GM12878 (cell line): ENCODE results near the gene EPHB2. TPM values are rescaled to one million over a fixed set of nuclear protein-coding genes. Genes with fewer than 3 reads are reported as not detected.
A peak's percentile ranks its signal among the peaks of the same experiment; 100 is the strongest.

Experiments
- CEBPB ChIP-seq, 2 experiments: fragments of 150-350 bp in 1 of 2; IDR thresholded peaks; 2 replicates each; pipeline ENCODE4 v1.6.1; 2012 to 2014; ENCODE audit warnings: low read depth in 2 of 2, low read length in 2 of 2, borderline replicate concordance in 1 of 2, inconsistent platforms in 1 of 2
- CHD2 ChIP-seq: IDR thresholded peaks from 2 replicates; pipeline ENCODE4 v1.6.1; 2011; ENCODE audit warnings: low read depth, low read length, improper control_type of control experiment, borderline replicate concordance
- CREB1 ChIP-seq: IDR thresholded peaks from 2 replicates; pipeline ENCODE4 v1.6.1; 2012; ENCODE audit warnings: low read depth, mild to moderate bottlenecking, inconsistent platforms
- CREM ChIP-seq: IDR thresholded peaks from 2 replicates; pipeline ENCODE4 v1.6.1; 2014; ENCODE audit warnings: antibody characterized with exemption, low read depth
- DPF2 ChIP-seq: fragments of 450-650 bp; IDR thresholded peaks from 2 replicates; pipeline ENCODE4 v1.6.1; 2017; ENCODE audit warnings: mild to moderate bottlenecking
- ETV6 ChIP-seq, 2 experiments: fragments of 450-650 bp in 1 of 2; IDR thresholded peaks in 1 of 2; conservative IDR thresholded peaks in 1 of 2; 2 replicates each; pipeline ENCODE4 v1.6.1; 2014; ENCODE audit warnings: antibody characterized with exemption in 1 of 2, borderline replicate concordance in 1 of 2, low read depth in 1 of 2, mild to moderate bottlenecking in 1 of 2, moderate library complexity in 1 of 2
- FOXM1 ChIP-seq: IDR thresholded peaks from 2 replicates; pipeline ENCODE4 v1.6.1; 2012; ENCODE audit warnings: low read depth, mild to moderate bottlenecking, inconsistent platforms, low read length, moderate library complexity
- GATAD2B ChIP-seq: fragments of 450-650 bp; conservative IDR thresholded peaks from 2 replicates; pipeline ENCODE4 v1.6.1; 2017; ENCODE audit warnings: low read depth, mild to moderate bottlenecking, moderate library complexity
- IKZF2 ChIP-seq, 2 experiments: fragments of 450-650 bp; IDR thresholded peaks; 2 replicates each; pipeline ENCODE4 v1.6.1; 2017; ENCODE audit warnings: mild to moderate bottlenecking in 2 of 2, moderate library complexity in 2 of 2
- IRF4 ChIP-seq: IDR thresholded peaks from 2 replicates; pipeline ENCODE4 v1.6.1; 2011; ENCODE audit warnings: low read depth, low read length
- IRF5 ChIP-seq: fragments of 450-650 bp; IDR thresholded peaks from 2 replicates; pipeline ENCODE4 v1.6.1; 2017; ENCODE audit warnings: borderline replicate concordance
- KLF5 ChIP-seq: fragments of 450-650 bp; IDR thresholded peaks from 2 replicates; pipeline ENCODE4 v1.6.1; 2014; ENCODE audit warnings: mild to moderate bottlenecking; ENCODE audit not compliant: partially characterized antibody
- MEF2A ChIP-seq: IDR thresholded peaks from 2 replicates; pipeline ENCODE4 v1.6.1; 2011; ENCODE audit warnings: low read depth, mild to moderate bottlenecking, low read length, moderate library complexity; ENCODE audit not compliant: insufficient read depth
- MTA3 ChIP-seq: IDR thresholded peaks from 2 replicates; pipeline ENCODE4 v1.6.1; 2012; ENCODE audit warnings: low read length, inconsistent platforms, borderline replicate concordance
- MXI1 ChIP-seq: fragments of 150-350 bp; IDR thresholded peaks from 2 replicates; pipeline ENCODE4 v1.6.1; 2011; ENCODE audit warnings: low read depth, mild to moderate bottlenecking, inconsistent platforms, low read length, improper control_type of control experiment
- NR2C2 ChIP-seq: IDR thresholded peaks from 2 replicates; pipeline ENCODE4 v1.6.1; 2011; ENCODE audit warnings: borderline replicate concordance, low read depth; ENCODE audit not compliant: control insufficient read depth, insufficient read length
- NR2F1 ChIP-seq: fragments of 450-650 bp; conservative IDR thresholded peaks from 2 replicates; pipeline ENCODE4 v1.6.1; 2017; ENCODE audit warnings: mild to moderate bottlenecking
- PAX8 ChIP-seq: fragments of 450-650 bp; IDR thresholded peaks from 2 replicates; pipeline ENCODE4 v1.6.1; 2017; ENCODE audit warnings: mild to moderate bottlenecking, moderate library complexity
- RUNX3 ChIP-seq: IDR thresholded peaks from 2 replicates; pipeline ENCODE4 v1.6.1; 2012; ENCODE audit warnings: low read length, inconsistent platforms
- SMAD1 ChIP-seq: fragments of 450-650 bp; IDR thresholded peaks from 2 replicates; pipeline ENCODE4 v1.6.1; 2018; ENCODE audit warnings: mild to moderate bottlenecking, low read depth; ENCODE audit not compliant: partially characterized antibody
- SMC3 ChIP-seq: IDR thresholded peaks from 2 replicates; pipeline ENCODE4 v1.6.1; 2011; ENCODE audit warnings: low read length, improper control_type of control experiment, borderline replicate concordance
- SRF ChIP-seq, 2 experiments: IDR thresholded peaks; 2 replicates each; pipeline ENCODE4 v1.6.1; 2011; ENCODE audit warnings: low read depth in 2 of 2, low read length in 2 of 2, mild to moderate bottlenecking in 1 of 2, moderate library complexity in 1 of 2
- TAF1 ChIP-seq: IDR thresholded peaks from 2 replicates; pipeline ENCODE4 v1.6.1; 2011; ENCODE audit warnings: mild to moderate bottlenecking, low read depth, low read length, borderline replicate concordance
- TBL1XR1 ChIP-seq: IDR thresholded peaks from 2 replicates; pipeline ENCODE4 v1.6.1; 2012; ENCODE audit warnings: low read depth, low read length, improper control_type of control experiment
- TCF3 ChIP-seq: IDR thresholded peaks from 2 replicates; pipeline ENCODE4 v1.6.1; 2012; ENCODE audit warnings: low read depth, mild to moderate bottlenecking, low read length, borderline replicate concordance; ENCODE audit not compliant: insufficient read depth
- YY1 ChIP-seq: IDR thresholded peaks from 2 replicates; pipeline ENCODE4 v1.6.1; 2011; ENCODE audit warnings: low read depth, mild to moderate bottlenecking, low read length
- ZNF592 ChIP-seq: fragments of 450-650 bp; IDR thresholded peaks from 2 replicates; pipeline ENCODE4 v1.6.1; 2017; ENCODE audit warnings: mild to moderate bottlenecking, moderate library complexity
- ZSCAN29 ChIP-seq: fragments of 450-650 bp; IDR thresholded peaks from 2 replicates; pipeline ENCODE4 v1.6.1; 2017; ENCODE audit warnings: mild to moderate bottlenecking, moderate library complexity
- polyA plus RNA-seq, 11 experiments: library from polyadenylated mRNA; depleted of rRNA in 4 of 11; unstranded in 6 of 11; stranded (reverse) in 5 of 11; fragments of >200 nt; fragmentation: Nextera tagmentation in 4 of 11; fragmentation: Illumina TruSeq in 1 of 11; extraction: Ambion mirVana in 4 of 11; extraction: Trizol in 1 of 11; gene quantifications; 1 replicate in 1 of 11; 2 replicates in 10 of 11; pipeline versions ENCODE4 v1.2.1 to v1.2.3, GENCODE V29; 2011 to 2016; ENCODE audit warnings: inconsistent platforms in 2 of 11, missing spikeins in 2 of 11, low read depth in 1 of 11
- total RNA-seq, 4 experiments: library from RNA; depleted of rRNA in 3 of 4; stranded (reverse); fragments of >200 nt in 3 of 4; fragmentation: Illumina TruSeq in 1 of 4; extraction: Trizol in 1 of 4; gene quantifications; 2 replicates each; pipeline versions ENCODE4 v1.2.1 to v1.2.3, GENCODE V29; 2013 to 2021

Gene EPHB2
- total and polyA plus RNA-seq, 10 of the 15 experiments (the other 5 are each of a cell fraction or from before 2014, with no cell fraction given): 0.13 to 3.3 (median 0.92) TPM

- TF ChIP-seq IRF5 (no peak), CREB1 (peak; percentile 48; the same call in 1 of the 2 replicates), ZSCAN29 (no peak), NR2F1 (no peak), CEBPB (IDR thresholded peaks at IDR 0.05; ENCODE audit: borderline replicate concordance in 1 of 2, low read depth in 2 of 2, low read length in 2 of 2) (no peak), IKZF2 (IDR thresholded peaks at IDR 0.05) (peak; percentile 18 to 36; a peak in 1 of 4 replicates), SMC3 (no peak), TAF1 (no peak), MEF2A (peak; percentile 84), SRF (IDR thresholded peaks at IDR 0.05; ENCODE audit: low read depth in 2 of 2, low read length in 2 of 2) (no peak), KLF5 (no peak), NR2C2 (no peak), YY1 (peak; percentile 91), DPF2 (no peak), TBL1XR1 (no peak), CREM (peak; percentile 37; the same call in 1 of the 2 replicates), MXI1 (no peak), ZNF592 (no peak), RUNX3 (peak; percentile 91), PAX8 (no peak), CHD2 (no peak), GATAD2B (no peak), TCF3 (peak; percentile 70; the same call in 1 of the 2 replicates), MTA3 (peak; percentile 74; the same call in 1 of the 2 replicates), ETV6 (conservative IDR thresholded peaks at IDR 0.05 in 1 of 2, IDR thresholded peaks at IDR 0.05 in 1 of 2; ENCODE audit: borderline replicate concordance in 1 of 2, low read depth in 1 of 2) (peak in 1 of 2 experiments; percentile 61; a peak in 1 of 4 replicates), SMAD1 (no peak), IRF4 (peak; percentile 71; the same call in 1 of the 2 replicates), FOXM1 (peak; percentile 39; the same call in 1 of the 2 replicates)
These were observed 43.6 kb downstream of the EPHB2 start (continued) for GRCh38 chr1:22754106-22754768.
